Breast epithelium (tissue), 3 donors: ENCODE data around the gene WDR53.

Experiments used
- CTCF ChIP-seq, 3 donors: fragments of 450-650 bp; IDR thresholded peaks; one replicate each; pipeline ENCODE4 v1.5.1; 2016 to 2017; ENCODE audit warnings: antibody characterized with exemption in 3 of 3, mild to moderate bottlenecking in 3 of 3, moderate library complexity in 3 of 3
- POLR2A ChIP-seq: fragments of 450-650 bp; IDR thresholded peaks from one replicate; pipeline ENCODE4 v1.6.1; 2016; ENCODE audit warnings: antibody characterized with exemption, mild to moderate bottlenecking, moderate library complexity

DNA sequence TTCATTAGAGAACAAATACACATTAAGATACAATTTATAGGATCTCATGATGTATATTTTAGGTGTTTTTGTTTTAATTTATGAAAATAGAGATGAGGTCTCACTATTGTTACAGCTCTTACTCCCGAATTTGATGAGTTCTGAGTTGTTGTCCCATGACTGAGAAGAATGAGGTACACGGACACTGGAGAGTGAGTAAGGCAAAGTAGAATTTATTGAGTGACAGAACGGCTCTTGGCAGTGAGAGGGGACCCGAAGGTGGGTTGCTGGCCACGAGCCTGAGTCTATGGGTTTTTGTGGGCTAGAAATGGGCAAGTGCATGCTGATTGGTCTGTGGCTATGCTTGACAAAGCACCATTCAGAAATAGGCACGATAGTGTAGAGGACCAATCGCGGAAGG, 61.7 kb downstream of the WDR53 start:
- no peak for TF ChIP-seq CTCF (IDR thresholded peaks at IDR 0.05)
- TF ChIP-seq POLR2A: no peak
